Endothelial cell of umbilical vein (primary cell): ENCODE measurements around the gene GAB1.

Source experiments
- CTCF ChIP-seq, 2 donors: IDR thresholded peaks; 1 replicate in 1 of 2; 2 replicates in 1 of 2; pipeline ENCODE4 v1.5.1; 2011; ENCODE audit warnings: low read length in 2 of 2, mild to moderate bottlenecking in 2 of 2, moderate library complexity in 2 of 2, control low read depth in 1 of 2, inconsistent platforms in 1 of 2, low read depth in 1 of 2; ENCODE audit not compliant: insufficient read depth in 1 of 2; ENCODE audit errors: extremely low read depth in 1 of 2
- EZH2 ChIP-seq: IDR thresholded peaks from 2 replicates; pipeline ENCODE4 v1.6.1; 2012; ENCODE audit warnings: borderline replicate concordance, low read depth, mild to moderate bottlenecking, moderate library complexity, low read length, inconsistent platforms; ENCODE audit not compliant: severe bottlenecking
- FOS ChIP-seq: IDR thresholded peaks from 2 replicates; pipeline ENCODE4 v1.6.1; 2011; ENCODE audit warnings: mild to moderate bottlenecking, low read length, moderate library complexity, borderline replicate concordance; ENCODE audit not compliant: insufficient read depth
- GATA2 ChIP-seq: IDR thresholded peaks from 2 replicates; pipeline ENCODE4 v1.7.0; 2011; ENCODE audit warnings: low read depth, mild to moderate bottlenecking, moderate library complexity, mixed read lengths, low read length; ENCODE audit not compliant: insufficient read length, insufficient read depth
- JUN ChIP-seq: IDR thresholded peaks from 2 replicates; pipeline ENCODE4 v1.6.1; 2011; ENCODE audit warnings: borderline replicate concordance, low read depth; ENCODE audit not compliant: insufficient read length, insufficient read depth
- MAX ChIP-seq: IDR thresholded peaks from 2 replicates; pipeline ENCODE4 v1.6.1; 2011; ENCODE audit not compliant: insufficient read depth, insufficient read length
- MYC ChIP-seq: IDR thresholded peaks from one replicate; pipeline ENCODE4 v1.6.1; 2011; ENCODE audit warnings: mild to moderate bottlenecking, low read depth, low read length
- POLR2A ChIP-seq: IDR thresholded peaks from 2 replicates; pipeline ENCODE4 v1.6.1; 2012; ENCODE audit warnings: low read depth, mild to moderate bottlenecking, control low read depth, low read length
- POLR2AphosphoS5 ChIP-seq: IDR thresholded peaks from 2 replicates; pipeline ENCODE4 v1.6.1; 2012; ENCODE audit warnings: low read depth, mild to moderate bottlenecking, control low read depth, low read length, moderate library complexity; ENCODE audit not compliant: insufficient read depth

DNA sequence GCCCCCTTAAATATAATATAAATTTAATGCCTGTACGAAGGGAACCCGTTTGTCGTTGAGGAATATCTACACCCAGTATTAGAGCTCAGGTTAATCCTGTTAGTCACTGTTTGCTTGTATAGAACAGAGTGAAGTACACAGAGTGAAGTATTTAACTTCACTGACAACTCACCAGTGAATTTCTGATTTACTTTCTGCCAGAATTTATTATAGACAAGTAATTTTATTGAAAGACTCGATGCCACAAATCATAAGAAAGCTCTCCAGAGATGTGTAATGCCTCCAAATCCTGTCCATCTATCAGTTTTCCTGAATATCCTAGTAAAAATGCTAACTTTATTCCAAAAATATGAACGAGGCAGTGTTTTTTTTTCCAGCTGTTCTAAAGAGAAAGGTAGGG is 1.6 kb downstream of the GAB1 start:
- TF ChIP-seq POLR2A: no peak
- no peak for TF ChIP-seq CTCF (IDR thresholded peaks at IDR 0.05; ENCODE audit: extremely low read depth in 1 of 2, insufficient read depth in 1 of 2, low read depth in 1 of 2, low read length in 2 of 2)
- TF ChIP-seq EZH2: no peak
- no peak for TF ChIP-seq JUN
- TF ChIP-seq POLR2AphosphoS5: no peak
- TF ChIP-seq GATA2: no peak
- no peak for TF ChIP-seq FOS
- TF ChIP-seq MAX: no peak
- TF ChIP-seq MYC: no peak
